Panc1 (cell line): ENCODE results near the gene SPARCL1. TPM values are rescaled to one million over a fixed set of nuclear protein-coding genes. Genes with fewer than 3 reads are reported as not detected.

Experiments
- ATAC-seq: fragments of 200-7000 bp; cut with Tn5 transposase; 2 replicates; pipeline ENCODE4 v1.9.1; 2020; ENCODE audit warnings: mild to moderate bottlenecking, moderate library complexity
- BruUV-seq: library from RNA; stranded (reverse); fragments of 400-500 nt; replicated peaks from 2 replicates; lab custom pipeline; 2021; lab: Mats Ljungman, UMichigan
- CTCF ChIA-PET: fragments of 300-600 bp; sonication (Branson Sonifier 250); formaldehyde crosslinking; loops from one replicate; lab custom pipeline; 2022; ENCODE audit warnings: antibody characterized with exemption; lab: Charles Lee
- POLR2A ChIA-PET: fragments of 300-600 bp; sonication (Branson Sonifier 250); formaldehyde crosslinking; loops from one replicate; lab custom pipeline; 2022; ENCODE audit warnings: antibody characterized with exemption; lab: Charles Lee
- DNase-seq: peaks from one replicate; pipeline ENCODE4 v3.0.0-alpha.2; 2010; ENCODE audit warnings: low read depth, low spot score
- H3K27ac ChIP-seq: 2 replicates; pipeline ENCODE4 v1.5.1; 2011; ENCODE audit warnings: mild to moderate bottlenecking, low read length, inconsistent platforms
- H3K27me3 ChIP-seq: fragments of 200-500 bp; sonication (Bioruptor generic); 2 replicates; pipeline ENCODE4 v1.6.0; 2014; ENCODE audit warnings: low read length, inconsistent platforms; ENCODE audit not compliant: control insufficient read depth, insufficient read depth
- H3K36me3 ChIP-seq: fragments of 200-500 bp; sonication (Bioruptor generic); 2 replicates; pipeline ENCODE4 v1.5.1; 2014; ENCODE audit warnings: inconsistent platforms, mild to moderate bottlenecking, low read length, moderate library complexity; ENCODE audit not compliant: control insufficient read depth, insufficient read depth
- H3K4me1 ChIP-seq: 2 replicates; pipeline ENCODE4 v1.5.1; 2011; ENCODE audit warnings: inconsistent platforms, mild to moderate bottlenecking, low read length, moderate library complexity; ENCODE audit not compliant: control insufficient read depth, insufficient read depth
- H3K4me3 ChIP-seq, 2 experiments: 2 replicates each; pipeline ENCODE4 v1.5.1; 2011 to 2012; ENCODE audit warnings: low read depth in 2 of 2, low read length in 2 of 2, mild to moderate bottlenecking in 2 of 2, inconsistent platforms in 1 of 2, moderate library complexity in 1 of 2
- H3K9me3 ChIP-seq: fragments of 200-500 bp; sonication (Bioruptor generic); 2 replicates; pipeline ENCODE4 v1.5.1; 2014; ENCODE audit warnings: low read depth, mild to moderate bottlenecking, inconsistent platforms, low read length, moderate library complexity; ENCODE audit not compliant: control insufficient read depth, insufficient read depth
- CTCF ChIP-seq: fragments of 450-650 bp; IDR thresholded peaks from 2 replicates; pipeline ENCODE4 v1.5.1; 2017; ENCODE audit warnings: mild to moderate bottlenecking
- POLR2AphosphoS5 ChIP-seq: IDR thresholded peaks from 2 replicates; pipeline ENCODE4 v1.6.1; 2012; ENCODE audit warnings: mild to moderate bottlenecking, low read depth, low read length, moderate library complexity
- REST ChIP-seq, 2 experiments: IDR thresholded peaks; 2 replicates each; pipeline ENCODE4 v1.6.1; 2011 to 2012; ENCODE audit warnings: low read depth in 2 of 2, control low read depth in 1 of 2, low read length in 1 of 2, mild to moderate bottlenecking in 1 of 2, moderate library complexity in 1 of 2; ENCODE audit not compliant: insufficient read depth in 1 of 2
- SIN3A ChIP-seq: IDR thresholded peaks from 2 replicates; pipeline ENCODE4 v1.6.1; 2012; ENCODE audit warnings: low read depth, mild to moderate bottlenecking, low read length, moderate library complexity, borderline replicate concordance; ENCODE audit not compliant: insufficient read depth
- TCF7L2 ChIP-seq: IDR thresholded peaks from 2 replicates; pipeline ENCODE4 v1.6.1; 2011; ENCODE audit warnings: mild to moderate bottlenecking, low read depth, low read length, inconsistent platforms
- in situ Hi-C: cut with HindIII; loops from 2 replicates; pipeline ENCODE4 v1.10.0; 2016; ENCODE audit warnings: low sequenced_read_pairs, low pct_unique_long_range_greater_than_20kb
- intact Hi-C: fragments of 100-400 bp; cut with micrococcal nuclease; formaldehyde crosslinking; loops from one replicate; pipeline ENCODE4 v1.10.0; 2022; ENCODE audit not compliant: unreplicated experiment
- total RNA-seq: library from RNA; stranded (reverse); gene quantifications from one replicate; pipeline ENCODE4 v1.2.1, GENCODE V29; 2021; ENCODE audit not compliant: unreplicated experiment

The SPARCL1 gene
- total RNA-seq, 1 experiment from 2014 or later = 0.57 TPM

- no peak overlapping the region for H3K4me3 ChIP-seq
- DNase-seq = no peak
- intact Hi-C loops = no loop called here
- H3K27me3 ChIP-seq = no peaks in the 10 kb centered on the region
- no peak for ATAC-seq
- no peaks in the 10 kb centered on the region for H3K4me1 ChIP-seq
- ChIA-PET POLR2A (no interaction called here), CTCF (no interaction called here)
- H3K9me3 ChIP-seq = 0 out of 2 replicates have a peak, but pooled peaks cover 3% of the 10 kb centered on the region
- no peaks in the 10 kb centered on the region for H3K36me3 ChIP-seq
- TF ChIP-seq POLR2AphosphoS5 = no peak
- no peak for TF ChIP-seq TCF7L2
- no peak for TF ChIP-seq SIN3A
- in situ Hi-C loops = no loop called here
- BruUV-seq = no TSS peak
- no peak overlapping the region for H3K27ac ChIP-seq
These were observed 3.4 kb downstream of the SPARCL1 start for GRCh38 chr4:87525636-87526295.

DNA sequence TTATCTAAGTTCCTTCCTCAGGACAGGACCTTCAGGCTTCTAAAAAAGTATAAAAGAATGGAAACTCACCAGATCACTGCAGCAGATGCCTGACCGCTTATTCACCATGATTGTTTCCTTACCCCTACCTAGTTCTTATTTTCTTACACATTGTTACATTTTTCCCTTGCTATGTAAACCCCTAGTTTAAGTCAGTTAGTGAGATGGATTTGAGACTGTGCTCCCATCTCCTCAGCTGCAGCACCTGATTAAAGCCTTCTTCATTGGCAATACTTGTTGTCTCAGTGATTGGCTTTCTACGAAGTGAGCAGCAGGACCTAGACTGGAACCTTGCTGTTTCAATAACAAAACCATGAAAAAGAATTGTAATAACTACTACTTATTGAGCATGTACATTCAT is 4.7 kb downstream of the SPARCL1 start:
- TF ChIP-seq REST (IDR thresholded peaks at IDR 0.05; ENCODE audit: insufficient read depth in 1 of 2, low read depth in 2 of 2, low read length in 1 of 2) = no peak
- TF ChIP-seq CTCF = no peak
- TF ChIP-seq SIN3A = no peak
- no peak for TF ChIP-seq TCF7L2
- TF ChIP-seq POLR2AphosphoS5 = no peak
- H3K4me3 ChIP-seq = no peak overlapping the region
- DNase-seq (no peak), ATAC-seq (no peak)
- intact Hi-C loops (no loop called here), in situ Hi-C loops (no loop called here)
- CTCF ChIA-PET = no interaction called here
- no peaks in the 10 kb centered on the region for H3K36me3 ChIP-seq
- no peak overlapping the region for H3K27ac ChIP-seq
- H3K4me1 ChIP-seq = no peaks in the 10 kb centered on the region
- 0 out of 2 replicates have a peak, but pooled peaks cover 3% of the 10 kb centered on the region for H3K9me3 ChIP-seq
- H3K27me3 ChIP-seq = no peaks in the 10 kb centered on the region
- POLR2A ChIA-PET = no interaction called here
- no TSS peak for BruUV-seq

- no peaks in the 10 kb centered on the region for H3K36me3 ChIP-seq
- ChIA-PET CTCF (no interaction called here), POLR2A (no interaction called here)
- intact Hi-C loops = no loop called here
- no peak overlapping the region for H3K27ac ChIP-seq
- TF ChIP-seq POLR2AphosphoS5 (no peak), TCF7L2 (no peak), CTCF (no peak), SIN3A (no peak), REST (IDR thresholded peaks at IDR 0.05; ENCODE audit: insufficient read depth in 1 of 2, low read depth in 2 of 2, low read length in 1 of 2) (no peak)
- no peaks in the 10 kb centered on the region for H3K27me3 ChIP-seq
- in situ Hi-C loops = no loop called here
- BruUV-seq = no TSS peak
- 0 out of 2 replicates have a peak, but pooled peaks cover 3% of the 10 kb centered on the region for H3K9me3 ChIP-seq
- H3K4me1 ChIP-seq = no peaks in the 10 kb centered on the region
- no peak for ATAC-seq
- DNase-seq = no peak
- H3K4me3 ChIP-seq = no peak overlapping the region
These were observed 5.9 kb downstream of the SPARCL1 start for GRCh38 chr4:87523307-87523706.
